ENCODE results near the gene ZNRF3. TPM values are rescaled to one million over a fixed set of nuclear protein-coding genes. Genes with fewer than 3 reads are reported as not detected.

The ZNRF3 gene
- polyA plus RNA-seq, 3 donors = 0.13 TPM; not detected in 2

GRCh38 chr22:28837640-28838039 is 45.7 kb upstream of the ZNRF3 start:
- WGBS (ENCODE audit: insufficient coverage) = 84% methylated on average over 5 of the region's 6 CpGs
- H3K4me1 Mint-ChIP-seq = peaks cover 15% of the 10 kb centered on the region
- Histone ChIP-seq H3K4me1 (ENCODE audit: control insufficient read depth in 1 of 2, insufficient read depth in 2 of 2, low read length in 2 of 2) (peaks cover 7 to 8% of the 10 kb centered on the region in 2 donors), H3K36me3 (replicated peaks in 1 of 2; ENCODE audit: control insufficient read depth in 1 of 2, insufficient read depth in 2 of 2, low read length in 2 of 2) (no peaks in the 10 kb centered on the region), H3K79me2 (ENCODE audit: insufficient read depth, low read length) (no peaks in the 10 kb centered on the region), H3K27me3 (ENCODE audit: control insufficient read depth in 2 of 2, insufficient read depth in 2 of 2, low read length in 2 of 2) (no peaks in the 10 kb centered on the region), H2AFZ (ENCODE audit: insufficient read depth, low read depth, low read length, poor library complexity, severe bottlenecking) (no peak overlapping the region), H3K9ac (ENCODE audit: insufficient read depth, low read length, poor library complexity, severe bottlenecking) (no peak overlapping the region), H4K20me1 (ENCODE audit: insufficient read depth, low read length) (no peaks in the 10 kb centered on the region), H3K9me3 (replicated peaks in 1 of 2; ENCODE audit: control insufficient read depth in 1 of 2, insufficient read depth in 1 of 2, low read length in 2 of 2) (no peaks in the 10 kb centered on the region), H3K27ac (ENCODE audit: low read depth in 1 of 2, low read length in 2 of 2) (no peak overlapping the region), H3K4me3 (replicated peaks in 1 of 3; ENCODE audit: low read depth in 2 of 3, low read length in 3 of 3) (no peak overlapping the region), H3K4me2 (replicated peaks; ENCODE audit: extremely low read depth, low read length, poor library complexity, severe bottlenecking) (no peak overlapping the region)
- no peak overlapping the region for H3K27ac Mint-ChIP-seq
- peaks cover 0 to 2% of the 10 kb centered on the region in 2 donors for H3K36me3 Mint-ChIP-seq
- H3K9me3 Mint-ChIP-seq = peaks cover 0 to 2% (median 0%) of the 10 kb centered on the region in 7 donors
- no peak overlapping the region for H3K4me3 Mint-ChIP-seq
- intact Hi-C loops (cut with micrococcal nuclease) = no loop called here
- H3K27me3 Mint-ChIP-seq (ENCODE audit: low read depth in 3 of 3) = peaks cover 0 to 2% (median 2%) of the 10 kb centered on the region in 3 donors
- no peak for TF ChIP-seq CTCF (IDR thresholded peaks at IDR 0.05)
- no peak for DNase-seq

- Histone ChIP-seq H4K20me1 (ENCODE audit: insufficient read depth, low read length) (no peaks in the 10 kb centered on the region), H3K27me3 (ENCODE audit: control insufficient read depth in 2 of 2, insufficient read depth in 2 of 2, low read length in 2 of 2) (no peaks in the 10 kb centered on the region), H3K4me1 (ENCODE audit: control insufficient read depth in 1 of 2, insufficient read depth in 2 of 2, low read length in 2 of 2) (peaks cover 8% of the 10 kb centered on the region in 2 donors), H2AFZ (ENCODE audit: insufficient read depth, low read depth, low read length, poor library complexity, severe bottlenecking) (no peak overlapping the region), H3K4me3 (replicated peaks in 1 of 3; ENCODE audit: low read depth in 2 of 3, low read length in 3 of 3) (no peak overlapping the region), H3K4me2 (replicated peaks; ENCODE audit: extremely low read depth, low read length, poor library complexity, severe bottlenecking) (no peak overlapping the region), H3K9ac (ENCODE audit: insufficient read depth, low read length, poor library complexity, severe bottlenecking) (no peak overlapping the region), H3K36me3 (replicated peaks in 1 of 2; ENCODE audit: control insufficient read depth in 1 of 2, insufficient read depth in 2 of 2, low read length in 2 of 2) (no peaks in the 10 kb centered on the region), H3K79me2 (ENCODE audit: insufficient read depth, low read length) (no peaks in the 10 kb centered on the region), H3K27ac (ENCODE audit: low read depth in 1 of 2, low read length in 2 of 2) (no peak overlapping the region), H3K9me3 (replicated peaks in 1 of 2; ENCODE audit: control insufficient read depth in 1 of 2, insufficient read depth in 1 of 2, low read length in 2 of 2) (no peaks in the 10 kb centered on the region)
- TF ChIP-seq CTCF (IDR thresholded peaks at IDR 0.05) = no peak
- no peak for DNase-seq
- 96% methylated on average over 4 of the region's 5 CpGs for WGBS (ENCODE audit: insufficient coverage)
- H3K27me3 Mint-ChIP-seq (ENCODE audit: low read depth in 3 of 3) = peaks cover 0 to 2% (median 0%) of the 10 kb centered on the region in 3 donors
- H3K27ac Mint-ChIP-seq = peak overlapping the region in 1 of 7 donors; percentile 2
- H3K4me3 Mint-ChIP-seq = no peak overlapping the region
- peaks cover 10% of the 10 kb centered on the region for H3K4me1 Mint-ChIP-seq
- no peaks in the 10 kb centered on the region for H3K36me3 Mint-ChIP-seq
- peaks cover 0 to under 1% (median 0%) of the 10 kb centered on the region in 7 donors for H3K9me3 Mint-ChIP-seq
- intact Hi-C loops (cut with micrococcal nuclease) = no loop called here
Observed at GRCh38 chr22:28838971-28839370, 44.4 kb upstream of the ZNRF3 start.
